Activated naive CD8-positive, alpha-beta T cell treated with anti-CD3 and anti-CD28 coated beads for 36 hours (primary cell): ENCODE measurements around the gene STARD9. TPM values are rescaled to one million over a fixed set of nuclear protein-coding genes. Genes with fewer than 3 reads are reported as not detected.
"Not testable (repeated sequence)": the region's sequence is repeated elsewhere in the genome, so short reads cannot be mapped to it uniquely, and the experiment has no call there.

Source experiments
- DNase-seq: peaks from one replicate; pipeline ENCODE4 v3.0.0; 2021
- H3K27ac Mint-ChIP-seq: one replicate; pipeline ENCODE4 v1.8.0; 2022; ENCODE audit warnings: mild to moderate bottlenecking, moderate library complexity, mixed read lengths
- H3K27me3 Mint-ChIP-seq: one replicate; pipeline ENCODE4 v1.8.0; 2022; ENCODE audit warnings: mild to moderate bottlenecking, mixed read lengths
- H3K36me3 Mint-ChIP-seq: one replicate; pipeline ENCODE4 v1.8.0; 2021; ENCODE audit warnings: mild to moderate bottlenecking, mixed read lengths
- H3K4me1 Mint-ChIP-seq: one replicate; pipeline ENCODE4 v1.8.0; 2021; ENCODE audit warnings: mixed read lengths
- H3K4me3 Mint-ChIP-seq: one replicate; pipeline ENCODE4 v1.8.0; 2022; ENCODE audit warnings: mild to moderate bottlenecking, moderate library complexity, mixed read lengths
- H3K9me3 Mint-ChIP-seq: one replicate; pipeline ENCODE4 v1.8.0; 2022; ENCODE audit warnings: mixed read lengths
- total RNA-seq, 2 experiments: library from RNA; stranded (reverse); gene quantifications; one replicate each; pipeline ENCODE4 v1.2.3, GENCODE V29; 2021

Gene STARD9
- total RNA-seq, 2 experiments from 2014 or later: 4.2 to 4.4 TPM

DNA sequence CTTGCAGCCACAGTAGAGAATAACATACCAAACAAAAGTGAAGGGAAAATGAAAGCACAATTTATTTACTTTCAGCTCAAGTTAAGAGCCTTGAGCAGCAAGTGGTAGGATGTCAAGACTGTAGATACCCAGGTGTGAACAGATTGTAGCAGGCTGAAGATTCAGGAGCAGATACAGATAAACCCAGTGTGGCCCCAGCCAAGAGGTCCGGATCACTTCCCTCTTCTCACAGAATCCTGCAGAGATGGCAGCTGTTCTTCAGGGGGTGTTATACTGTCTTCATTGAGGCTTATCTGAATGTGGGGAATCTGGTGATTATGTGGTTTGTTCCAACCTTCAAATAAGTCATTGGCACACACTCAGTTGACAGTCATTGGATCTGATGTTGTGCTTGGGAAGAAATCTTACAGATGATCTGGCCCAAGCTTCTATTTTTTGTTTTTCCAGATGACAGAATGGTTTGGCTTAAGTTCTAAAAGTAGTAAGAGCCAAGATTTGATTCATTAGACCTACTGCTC lies 2.2 kb downstream of the STARD9 start:
- H3K9me3 Mint-ChIP-seq: no peaks in the 10 kb centered on the region
- H3K27me3 Mint-ChIP-seq: no peaks in the 10 kb centered on the region
- H3K27ac Mint-ChIP-seq: no peak overlapping the region
- no peak overlapping the region for H3K4me3 Mint-ChIP-seq
- H3K36me3 Mint-ChIP-seq: peaks cover 3% of the 10 kb centered on the region
- DNase-seq: no peak
- peaks cover 43% of the 10 kb centered on the region for H3K4me1 Mint-ChIP-seq

DNA sequence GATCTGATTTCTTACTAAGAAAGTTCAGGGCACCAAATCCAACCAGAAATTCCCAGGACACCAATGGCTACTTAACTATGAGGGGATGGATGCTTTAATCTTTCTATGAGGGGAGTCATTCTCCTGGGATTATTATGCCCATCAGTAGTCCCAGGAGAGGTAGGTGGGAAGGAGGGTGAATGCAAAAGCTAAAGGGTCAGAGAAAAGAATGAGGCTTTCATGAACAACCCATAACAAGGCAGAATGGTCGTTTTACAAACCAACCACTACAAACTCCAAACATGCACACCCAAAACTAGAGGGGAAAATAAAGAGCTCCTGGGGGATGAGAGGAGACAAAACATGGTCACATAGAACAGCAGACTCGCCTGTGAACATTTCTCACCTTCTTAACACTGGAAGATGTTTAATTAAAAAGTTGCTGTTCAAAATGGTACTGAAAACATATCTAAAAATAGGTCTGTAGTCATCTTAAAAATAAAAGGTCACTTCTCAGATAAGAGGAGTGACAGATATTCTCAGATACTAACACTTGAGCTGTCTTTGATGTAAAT lies 3.7 kb downstream of the STARD9 start:
- no peaks in the 10 kb centered on the region for H3K27me3 Mint-ChIP-seq

DNA sequence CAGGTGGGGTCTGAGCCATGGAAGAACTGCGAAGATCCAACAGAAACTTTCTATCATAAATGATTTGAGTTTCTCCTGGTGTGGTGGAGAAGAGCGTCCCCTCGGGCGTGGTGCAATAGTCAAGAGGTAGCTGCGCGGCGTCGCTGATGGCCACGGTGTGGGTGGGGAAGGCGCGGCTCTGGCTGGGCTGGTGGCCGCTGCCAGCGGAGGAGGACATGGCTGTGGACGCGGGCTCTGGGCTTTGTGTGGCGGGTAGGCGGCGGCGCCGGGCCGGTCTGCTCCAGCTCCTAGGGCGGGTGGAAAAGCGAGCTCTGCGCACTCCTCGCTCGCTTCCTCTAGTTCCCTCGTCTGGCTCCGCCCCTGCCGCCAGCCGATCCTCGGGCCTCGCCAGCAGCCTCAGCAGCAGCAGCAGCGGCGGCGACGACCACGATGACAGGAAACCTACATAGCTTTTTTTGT lies 5.9 kb downstream of the STARD9 start:
- Mint-ChIP-seq H3K36me3 (peaks cover 10% of the 10 kb centered on the region), H3K27me3 (no peaks in the 10 kb centered on the region), H3K4me3 (peak overlapping the region; percentile 80), H3K4me1 (peaks cover 39% of the 10 kb centered on the region), H3K9me3 (no peaks in the 10 kb centered on the region), H3K27ac (peak overlapping the region; percentile 67)
- DNase-seq: peak; percentile 84

More for the DNA sequence above, 3.7 kb downstream of the STARD9 start:
- no peak for DNase-seq
- H3K36me3 Mint-ChIP-seq: peaks cover 3% of the 10 kb centered on the region
- H3K9me3 Mint-ChIP-seq: no peaks in the 10 kb centered on the region
- H3K27ac Mint-ChIP-seq: no peak overlapping the region
- no peak overlapping the region for H3K4me3 Mint-ChIP-seq
- peaks cover 47% of the 10 kb centered on the region for H3K4me1 Mint-ChIP-seq

DNA sequence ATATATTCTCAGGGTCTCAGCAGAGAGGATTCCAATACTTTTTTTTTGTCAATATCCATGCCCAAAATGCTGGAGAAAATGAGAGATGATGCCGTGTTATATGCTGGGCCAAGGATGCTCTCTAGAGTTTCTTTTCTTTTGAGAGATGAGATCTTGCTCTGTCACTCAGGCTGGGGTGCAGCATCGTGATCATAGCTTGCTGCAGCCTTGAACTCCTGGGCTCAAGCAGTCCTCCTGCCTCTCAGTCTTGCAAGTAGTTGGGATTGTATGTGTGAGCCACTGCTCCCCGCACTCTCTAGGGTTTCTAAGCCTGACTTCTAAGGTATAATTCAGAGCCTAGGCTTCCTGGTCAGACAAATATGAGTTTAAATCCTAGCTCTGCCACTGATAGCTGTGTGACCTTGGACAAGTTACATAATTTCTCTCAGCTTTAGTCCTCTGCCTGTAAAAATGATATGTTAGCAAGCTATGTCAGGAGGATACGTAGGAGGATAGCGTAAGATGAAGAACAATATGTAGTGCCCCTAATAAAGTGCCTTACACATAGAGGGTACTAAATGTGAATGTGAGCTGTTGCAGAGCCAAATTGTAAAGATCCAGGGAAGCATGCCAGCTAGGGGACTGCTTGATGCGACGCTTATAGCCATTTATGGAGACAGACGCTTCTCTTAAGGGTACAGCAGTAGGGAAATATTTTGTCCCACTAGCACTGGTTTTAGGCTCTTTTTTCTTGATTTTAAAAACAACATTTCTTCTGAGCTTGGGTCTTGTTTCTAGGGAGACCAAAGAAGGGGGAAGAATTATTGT lies 7.4 kb downstream of the STARD9 start:
- H3K27ac Mint-ChIP-seq: no peak overlapping the region
- H3K4me3 Mint-ChIP-seq: no peak overlapping the region

DNA sequence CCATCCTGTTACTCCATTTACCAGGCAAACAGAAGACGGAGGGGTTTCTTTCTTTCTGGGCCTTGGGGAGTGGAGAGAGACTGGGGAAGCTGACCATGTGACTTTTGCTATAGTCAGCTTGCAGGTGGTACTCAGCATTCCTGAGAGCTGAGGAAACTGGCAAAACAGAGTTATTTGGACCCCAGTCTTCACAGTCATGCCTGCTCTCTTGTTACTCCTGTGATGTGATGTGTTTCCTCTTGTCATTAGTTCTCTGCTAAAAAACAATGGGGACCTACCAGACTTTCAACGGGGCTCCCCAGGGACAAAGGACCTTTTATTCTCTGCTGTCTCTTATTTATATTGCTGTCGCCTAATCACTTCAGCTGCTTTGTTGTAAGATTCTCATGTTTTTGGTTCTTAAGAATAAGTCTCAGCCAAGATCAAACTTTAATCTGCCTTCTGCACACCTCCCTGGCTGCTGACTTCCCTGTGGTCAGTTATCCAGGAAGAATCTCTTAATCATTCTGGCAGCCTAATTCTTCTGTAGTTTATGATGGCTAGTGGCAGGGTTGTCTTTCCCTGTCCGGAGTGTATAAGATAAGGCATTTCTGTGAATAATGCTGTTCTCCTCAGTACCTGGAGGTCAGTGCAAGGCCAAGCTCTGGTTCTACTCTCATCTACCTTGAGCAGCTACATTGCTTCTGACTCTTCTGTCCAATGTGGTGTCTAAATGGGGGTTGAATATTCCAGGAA lies 8.8 kb downstream of the STARD9 start:
- Mint-ChIP-seq H3K36me3 (peaks cover 10% of the 10 kb centered on the region), H3K27ac (no peak overlapping the region), H3K4me3 (no peak overlapping the region), H3K27me3 (no peaks in the 10 kb centered on the region), H3K4me1 (peaks cover 22% of the 10 kb centered on the region), H3K9me3 (no peaks in the 10 kb centered on the region)
- DNase-seq: no peak

More for the DNA sequence above, 7.4 kb downstream of the STARD9 start:
- H3K36me3 Mint-ChIP-seq: peaks cover 10% of the 10 kb centered on the region
- no peaks in the 10 kb centered on the region for H3K9me3 Mint-ChIP-seq
- peaks cover 28% of the 10 kb centered on the region for H3K4me1 Mint-ChIP-seq
- no peaks in the 10 kb centered on the region for H3K27me3 Mint-ChIP-seq
- DNase-seq: no peak

DNA sequence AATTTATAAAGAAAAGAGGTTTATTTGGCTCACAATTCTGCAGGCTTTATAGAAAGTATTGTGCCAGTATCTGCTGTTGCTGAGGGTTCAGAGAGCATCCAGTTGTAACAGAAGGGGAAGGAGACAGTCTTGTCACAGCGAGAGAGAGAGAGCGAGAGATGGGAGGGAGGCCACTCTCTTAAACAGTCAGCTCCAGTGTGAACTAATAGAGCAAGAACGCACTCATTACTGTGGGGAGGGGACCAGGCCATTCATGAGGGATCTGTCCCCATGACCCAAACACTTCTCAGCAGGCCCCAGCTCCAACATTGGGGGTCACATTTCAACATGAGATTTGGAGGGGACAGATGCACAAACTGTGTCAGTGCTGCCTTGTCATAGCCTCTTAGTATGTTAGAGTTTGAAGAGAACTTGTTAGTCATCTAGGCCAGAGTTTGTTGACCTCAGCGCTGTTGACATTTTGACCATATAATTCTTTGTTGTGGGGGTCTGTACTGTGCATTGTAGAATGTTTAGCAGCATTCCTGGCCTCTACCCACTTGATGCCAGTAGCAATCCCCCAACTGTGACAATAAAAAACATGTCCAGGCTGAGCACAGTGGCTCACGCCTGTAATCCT lies 15.3 kb downstream of the STARD9 start:
- no peak for DNase-seq
- Mint-ChIP-seq H3K27me3 (no peaks in the 10 kb centered on the region), H3K9me3 (no peaks in the 10 kb centered on the region), H3K27ac (no peak overlapping the region), H3K4me3 (no peak overlapping the region), H3K36me3 (peaks cover 7% of the 10 kb centered on the region), H3K4me1 (no peaks in the 10 kb centered on the region)

DNA sequence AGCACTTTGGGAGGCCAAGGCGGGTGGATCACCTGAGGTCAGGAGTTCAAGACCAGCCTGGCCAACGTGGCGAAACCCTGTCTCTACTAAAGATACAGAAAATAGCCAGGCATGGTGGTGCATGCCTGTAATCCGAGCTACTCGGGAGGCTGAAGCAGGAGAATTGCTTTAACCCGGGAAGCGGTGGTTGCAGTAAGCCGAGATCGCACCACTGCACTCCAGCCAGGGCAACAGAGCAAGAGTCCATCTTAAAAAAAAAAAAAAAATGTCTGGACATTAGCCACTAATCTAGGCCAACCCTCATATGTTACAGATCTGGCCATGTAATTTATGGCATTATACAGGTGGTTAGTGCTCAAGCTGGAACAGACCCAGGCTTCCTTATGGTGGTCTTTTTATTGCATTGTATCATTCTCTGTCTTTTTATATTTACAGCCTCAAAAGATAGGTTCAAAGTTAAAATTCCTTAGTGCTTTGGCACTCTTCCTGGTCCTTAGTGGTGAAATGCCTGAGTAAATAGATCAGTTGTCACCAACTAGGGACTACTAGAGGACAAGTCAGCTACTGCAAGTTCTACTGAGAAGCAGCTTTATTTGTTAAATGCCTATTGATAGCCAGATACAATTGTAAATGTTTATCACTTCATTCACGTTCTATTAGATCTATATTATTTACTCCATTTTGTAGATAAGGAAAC lies 16.0 kb downstream of the STARD9 start:
- Mint-ChIP-seq H3K27me3 (no peaks in the 10 kb centered on the region), H3K36me3 (peaks cover 1% of the 10 kb centered on the region), H3K9me3 (no peaks in the 10 kb centered on the region), H3K4me3 (no peak overlapping the region), H3K27ac (no peak overlapping the region), H3K4me1 (no peaks in the 10 kb centered on the region)
- no peak for DNase-seq

DNA sequence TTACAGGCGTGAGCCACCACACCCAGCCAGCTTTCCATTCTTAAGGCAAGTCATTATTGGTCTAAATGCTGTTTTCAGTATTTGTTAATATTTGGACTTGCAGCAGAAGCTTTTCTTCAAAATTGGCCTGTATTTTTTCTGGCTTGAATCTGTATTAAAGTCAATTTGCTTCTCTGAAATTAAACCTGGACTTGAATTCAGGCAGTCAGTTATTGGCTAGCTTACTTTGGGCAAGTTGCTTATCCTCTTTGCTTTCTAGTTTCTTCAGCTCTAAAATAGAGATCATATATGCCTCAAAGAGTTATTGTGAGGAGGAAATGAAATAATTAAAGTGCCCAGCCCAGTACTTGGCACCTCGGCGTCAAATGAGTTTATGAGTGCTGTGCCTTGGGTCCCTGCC lies 17.3 kb downstream of the STARD9 start:
- Mint-ChIP-seq H3K4me1 (no peaks in the 10 kb centered on the region), H3K27me3 (no peaks in the 10 kb centered on the region), H3K9me3 (no peaks in the 10 kb centered on the region)

DNA sequence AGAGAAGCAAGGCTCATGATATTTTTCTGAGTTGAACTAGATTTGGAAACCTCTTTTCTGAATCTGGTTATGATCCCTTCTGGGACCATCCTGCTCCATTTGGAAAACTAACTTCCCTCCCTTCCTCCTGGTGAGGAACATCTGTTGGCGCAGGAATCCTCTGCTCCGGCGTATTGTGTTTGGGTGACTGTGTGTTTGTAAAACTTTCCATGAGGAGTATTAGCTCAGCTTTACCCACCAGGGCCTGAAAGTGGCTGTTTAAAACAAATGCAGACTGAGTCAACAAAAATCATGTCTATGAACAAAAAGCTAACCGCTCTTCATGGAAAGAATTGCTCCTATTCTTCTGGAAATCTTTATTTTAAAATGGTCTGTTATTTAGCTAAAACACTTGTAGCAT lies 17.7 kb downstream of the STARD9 start:
- H3K9me3 Mint-ChIP-seq: no peaks in the 10 kb centered on the region
- no peak overlapping the region for H3K27ac Mint-ChIP-seq
- H3K4me3 Mint-ChIP-seq: no peak overlapping the region
- DNase-seq: no peak
- H3K4me1 Mint-ChIP-seq: no peaks in the 10 kb centered on the region
- peaks cover 1% of the 10 kb centered on the region for H3K36me3 Mint-ChIP-seq
- no peaks in the 10 kb centered on the region for H3K27me3 Mint-ChIP-seq

More for the DNA sequence above, 17.3 kb downstream of the STARD9 start:
- H3K36me3 Mint-ChIP-seq: peaks cover 1% of the 10 kb centered on the region
- no peak overlapping the region for H3K27ac Mint-ChIP-seq
- no peak overlapping the region for H3K4me3 Mint-ChIP-seq
- DNase-seq: no peak

DNA sequence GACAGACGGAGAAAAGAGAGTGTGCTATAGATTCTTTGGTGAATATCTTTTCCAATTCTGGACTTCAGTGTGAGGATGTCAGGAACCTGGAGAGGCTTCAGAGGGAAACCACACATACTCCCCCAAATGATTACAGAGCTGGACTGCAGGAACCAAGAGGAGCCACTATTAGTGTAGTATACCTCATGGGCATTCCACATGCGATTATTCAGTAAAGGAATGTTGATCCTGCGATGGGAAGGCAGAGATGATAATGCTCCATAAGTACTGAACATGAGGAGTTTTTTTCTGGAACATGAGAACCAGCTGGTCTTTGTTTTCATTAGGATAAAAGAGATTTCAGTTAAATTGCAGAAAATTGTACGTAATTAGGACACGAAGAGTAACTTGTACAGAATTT lies 18.7 kb downstream of the STARD9 start:
- Mint-ChIP-seq H3K9me3 (no peaks in the 10 kb centered on the region), H3K27me3 (no peaks in the 10 kb centered on the region), H3K27ac (no peak overlapping the region), H3K4me1 (no peaks in the 10 kb centered on the region), H3K36me3 (peaks cover 1% of the 10 kb centered on the region), H3K4me3 (no peak overlapping the region)
- DNase-seq: no peak

DNA sequence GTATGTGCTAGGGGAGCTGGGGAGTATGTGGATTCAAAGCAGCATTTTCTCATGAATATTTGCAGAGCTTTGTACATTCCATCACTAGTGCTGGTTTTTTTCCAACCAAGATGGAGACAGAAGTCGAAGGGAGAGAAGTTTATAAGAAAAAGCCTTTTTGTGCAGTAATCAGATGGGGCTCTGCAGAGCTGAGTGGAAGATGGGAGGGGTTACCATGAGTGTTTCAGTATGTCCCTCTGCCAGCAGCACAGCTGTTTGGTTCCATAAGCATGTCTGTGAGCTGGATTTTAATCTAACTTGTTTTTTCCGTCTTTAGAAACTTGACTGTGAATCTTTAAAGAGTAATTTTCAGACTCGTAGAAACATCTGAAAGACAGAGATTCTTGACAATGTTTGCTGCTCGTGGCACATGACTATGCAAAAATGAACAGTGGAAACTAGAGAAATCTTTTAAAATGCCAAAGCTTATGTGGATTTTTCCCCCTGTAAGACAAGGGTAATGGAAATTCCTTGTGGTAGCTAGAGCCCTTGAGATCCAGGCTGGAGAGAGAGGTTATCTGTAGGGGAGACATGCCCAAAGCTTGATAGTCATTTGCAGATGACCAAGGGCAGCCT lies 20.3 kb downstream of the STARD9 start:
- Mint-ChIP-seq H3K27ac (no peak overlapping the region), H3K4me1 (no peaks in the 10 kb centered on the region), H3K36me3 (peaks cover 1% of the 10 kb centered on the region), H3K27me3 (no peaks in the 10 kb centered on the region), H3K4me3 (no peak overlapping the region), H3K9me3 (no peaks in the 10 kb centered on the region)
- DNase-seq: no peak

DNA sequence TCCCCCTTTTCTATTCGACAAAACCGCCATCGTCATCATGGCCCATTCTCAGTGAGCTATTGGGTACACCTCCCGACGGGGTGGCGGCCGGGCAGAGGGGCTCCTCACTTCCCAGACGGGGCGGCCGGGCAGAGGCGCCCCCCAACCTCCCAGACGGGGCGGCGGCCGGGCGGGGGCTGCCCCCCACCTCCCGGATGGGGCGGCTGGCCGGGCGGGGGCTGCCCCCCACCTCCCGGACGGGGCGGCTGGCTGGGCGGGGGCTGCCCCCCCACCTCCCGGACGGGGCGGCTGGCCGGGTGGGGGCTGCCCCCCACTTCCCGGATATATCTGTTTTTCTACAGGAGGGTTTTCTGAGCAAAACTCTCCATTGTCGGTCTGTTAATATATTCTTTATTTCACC lies 25.9 kb downstream of the STARD9 start:
- not testable (repeated sequence) for H3K36me3 Mint-ChIP-seq, DNase-seq, H3K4me3 Mint-ChIP-seq, H3K27me3 Mint-ChIP-seq, H3K27ac Mint-ChIP-seq, H3K9me3 Mint-ChIP-seq
- H3K4me1 Mint-ChIP-seq: peaks cover 30% of the 10 kb centered on the region

DNA sequence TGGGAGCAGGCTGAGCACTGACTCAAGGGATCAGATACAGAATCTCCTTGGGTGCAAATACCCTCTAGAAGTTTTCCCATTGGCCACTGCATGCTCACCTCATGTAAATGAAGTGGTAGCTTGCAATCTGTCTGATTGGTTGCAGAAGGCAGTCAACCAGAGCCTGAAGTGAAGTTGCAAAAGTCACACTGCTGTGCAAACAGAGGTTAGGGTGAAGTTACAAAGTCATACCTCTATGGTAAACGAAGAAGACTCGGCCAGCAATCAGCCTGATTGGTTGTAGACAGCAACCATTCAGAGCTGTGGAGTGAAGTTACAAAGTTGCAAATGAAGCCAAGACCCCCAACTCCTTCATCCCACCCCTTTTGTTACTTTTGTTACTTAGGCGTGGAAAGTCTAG lies 27.1 kb downstream of the STARD9 start:
- H3K27me3 Mint-ChIP-seq: no peaks in the 10 kb centered on the region
- H3K36me3 Mint-ChIP-seq: no peaks in the 10 kb centered on the region

DNA sequence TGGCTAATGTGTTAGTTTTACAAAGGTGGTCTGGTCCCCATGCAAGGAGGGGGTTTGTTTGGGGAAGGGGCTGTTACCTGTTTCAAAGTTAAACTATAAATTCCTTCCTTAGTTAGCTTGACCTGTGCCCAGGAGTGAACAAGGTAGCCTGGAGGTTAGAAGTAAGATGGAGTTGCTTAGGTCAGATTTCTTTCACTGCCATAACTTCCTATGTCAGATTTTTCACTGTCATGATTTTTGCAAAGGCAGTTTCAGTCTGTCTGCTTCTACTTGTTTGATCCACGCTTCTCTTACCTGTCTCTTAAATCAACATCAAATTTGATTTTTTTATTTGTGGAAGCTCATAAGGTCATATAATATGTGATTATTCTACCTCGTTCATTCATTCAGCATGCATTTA lies 28.6 kb downstream of the STARD9 start:
- no peak overlapping the region for H3K27ac Mint-ChIP-seq
- H3K4me3 Mint-ChIP-seq: no peak overlapping the region
- DNase-seq: no peak
- H3K9me3 Mint-ChIP-seq: no peaks in the 10 kb centered on the region
- H3K27me3 Mint-ChIP-seq: no peaks in the 10 kb centered on the region
- peaks cover 47% of the 10 kb centered on the region for H3K4me1 Mint-ChIP-seq
- no peaks in the 10 kb centered on the region for H3K36me3 Mint-ChIP-seq

More for the DNA sequence above, 27.1 kb downstream of the STARD9 start:
- H3K4me1 Mint-ChIP-seq: peaks cover 33% of the 10 kb centered on the region
- H3K27ac Mint-ChIP-seq: no peak overlapping the region
- no peaks in the 10 kb centered on the region for H3K9me3 Mint-ChIP-seq
- no peak overlapping the region for H3K4me3 Mint-ChIP-seq
- DNase-seq: no peak
